ENCODE data around the gene ARHGAP42. TPM values are rescaled to one million over a fixed set of nuclear protein-coding genes. Genes with fewer than 3 reads are reported as not detected.

ARHGAP42 gene
- total RNA-seq, 1 donor from 2014 or later = 33.2 TPM

- H3K27me3 Mint-ChIP-seq (ENCODE audit: low read depth, unreplicated experiment) = no peaks in the 10 kb centered on the region
- Histone ChIP-seq H3K4me1 (ENCODE audit: insufficient read depth, low read length) (no peaks in the 10 kb centered on the region), H3K79me2 (ENCODE audit: insufficient read depth, low read length) (peaks cover 27% of the 10 kb centered on the region), H2AFZ (ENCODE audit: low read depth, low read length) (no peak overlapping the region), H3K9me3 (ENCODE audit: insufficient read depth, low read depth, low read length) (no peaks in the 10 kb centered on the region), H3K36me3 (ENCODE audit: insufficient read depth, low read length) (no peaks in the 10 kb centered on the region), H3K9ac (ENCODE audit: low read length) (no peak overlapping the region), H4K20me1 (ENCODE audit: insufficient read depth, low read length) (peaks cover 13% of the 10 kb centered on the region), H3K4me2 (ENCODE audit: low read length) (no peak overlapping the region), H3K4me3 (ENCODE audit: insufficient read depth, low read depth, low read length) (no peak overlapping the region), H3K27me3 (ENCODE audit: insufficient read depth, low read length) (no peaks in the 10 kb centered on the region), H3K27ac (ENCODE audit: low read depth, low read length) (no peak overlapping the region)
- TF ChIP-seq EZH2 (IDR thresholded peaks at IDR 0.05; ENCODE audit: insufficient read depth, low read length) = no peak
- no peak for TF ChIP-seq CTCF (IDR thresholded peaks at IDR 0.05; ENCODE audit: insufficient read depth, low read depth, low read length)
- H3K27ac Mint-ChIP-seq (ENCODE audit: unreplicated experiment) = no peak overlapping the region
- no peak overlapping the region for H3K4me3 Mint-ChIP-seq (ENCODE audit: unreplicated experiment)
- H3K9me3 Mint-ChIP-seq (ENCODE audit: unreplicated experiment) = peaks cover 2% of the 10 kb centered on the region
- FAIRE-seq (peak; percentile 26), DNase-seq (ENCODE audit: low read depth) (peak; percentile 36)
- peaks cover 8% of the 10 kb centered on the region for H3K4me1 Mint-ChIP-seq (ENCODE audit: low read depth, unreplicated experiment)
- H3K36me3 Mint-ChIP-seq (ENCODE audit: low read depth, unreplicated experiment) = peaks cover 2% of the 10 kb centered on the region
These were observed 102.4 kb downstream of the ARHGAP42 start for GRCh38 chr11:100789500-100789899.

- FAIRE-seq = no peak
- no peak overlapping the region for H2AFZ ChIP-seq (ENCODE audit: low read depth, low read length)
- no peaks in the 10 kb centered on the region for H3K9me3 ChIP-seq (ENCODE audit: insufficient read depth, low read depth, low read length)
- no peak overlapping the region for H3K27ac Mint-ChIP-seq (ENCODE audit: unreplicated experiment)
- no peak overlapping the region for H3K4me3 ChIP-seq (ENCODE audit: insufficient read depth, low read depth, low read length)
- peaks cover 8% of the 10 kb centered on the region for H3K4me1 Mint-ChIP-seq (ENCODE audit: low read depth, unreplicated experiment)
- TF ChIP-seq CTCF (IDR thresholded peaks at IDR 0.05; ENCODE audit: insufficient read depth, low read depth, low read length) = no peak
- no peak for TF ChIP-seq EZH2 (IDR thresholded peaks at IDR 0.05; ENCODE audit: insufficient read depth, low read length)
- peaks cover 2% of the 10 kb centered on the region for H3K36me3 Mint-ChIP-seq (ENCODE audit: low read depth, unreplicated experiment)
- no peak for DNase-seq (ENCODE audit: low read depth)
- H4K20me1 ChIP-seq (ENCODE audit: insufficient read depth, low read length) = peaks cover 11% of the 10 kb centered on the region
- no peak overlapping the region for H3K27ac ChIP-seq (ENCODE audit: low read depth, low read length)
- no peaks in the 10 kb centered on the region for H3K27me3 ChIP-seq (ENCODE audit: insufficient read depth, low read length)
- no peak overlapping the region for H3K9ac ChIP-seq (ENCODE audit: low read length)
- no peaks in the 10 kb centered on the region for H3K27me3 Mint-ChIP-seq (ENCODE audit: low read depth, unreplicated experiment)
- peaks cover 2% of the 10 kb centered on the region for H3K9me3 Mint-ChIP-seq (ENCODE audit: unreplicated experiment)
- H3K4me1 ChIP-seq (ENCODE audit: insufficient read depth, low read length) = no peaks in the 10 kb centered on the region
- no peaks in the 10 kb centered on the region for H3K36me3 ChIP-seq (ENCODE audit: insufficient read depth, low read length)
- H3K79me2 ChIP-seq (ENCODE audit: insufficient read depth, low read length) = peaks cover 23% of the 10 kb centered on the region
- H3K4me3 Mint-ChIP-seq (ENCODE audit: unreplicated experiment) = no peak overlapping the region
- H3K4me2 ChIP-seq (ENCODE audit: low read length) = no peak overlapping the region
These were observed 103.0 kb downstream of the ARHGAP42 start for GRCh38 chr11:100790073-100790472.

GRCh38 chr11:100791103-100791502 is 104.0 kb downstream of the ARHGAP42 start:
- FAIRE-seq (no peak), DNase-seq (ENCODE audit: low read depth) (no peak)
- peaks cover 5% of the 10 kb centered on the region for H4K20me1 ChIP-seq (ENCODE audit: insufficient read depth, low read length)
- no peak overlapping the region for H2AFZ ChIP-seq (ENCODE audit: low read depth, low read length)
- Mint-ChIP-seq H3K36me3 (ENCODE audit: low read depth, unreplicated experiment) (peaks cover 2% of the 10 kb centered on the region), H3K27ac (ENCODE audit: unreplicated experiment) (no peak overlapping the region), H3K9me3 (ENCODE audit: unreplicated experiment) (peaks cover 2% of the 10 kb centered on the region), H3K4me3 (ENCODE audit: unreplicated experiment) (no peak overlapping the region), H3K27me3 (ENCODE audit: low read depth, unreplicated experiment) (no peaks in the 10 kb centered on the region), H3K4me1 (ENCODE audit: low read depth, unreplicated experiment) (peaks cover 8% of the 10 kb centered on the region)
- no peak overlapping the region for H3K4me3 ChIP-seq (ENCODE audit: insufficient read depth, low read depth, low read length)
- peaks cover 23% of the 10 kb centered on the region for H3K79me2 ChIP-seq (ENCODE audit: insufficient read depth, low read length)
- no peak overlapping the region for H3K27ac ChIP-seq (ENCODE audit: low read depth, low read length)
- no peaks in the 10 kb centered on the region for H3K4me1 ChIP-seq (ENCODE audit: insufficient read depth, low read length)
- TF ChIP-seq EZH2 (IDR thresholded peaks at IDR 0.05; ENCODE audit: insufficient read depth, low read length) (no peak), CTCF (IDR thresholded peaks at IDR 0.05; ENCODE audit: insufficient read depth, low read depth, low read length) (no peak)
- H3K27me3 ChIP-seq (ENCODE audit: insufficient read depth, low read length) = no peaks in the 10 kb centered on the region
- H3K4me2 ChIP-seq (ENCODE audit: low read length) = no peak overlapping the region
- H3K36me3 ChIP-seq (ENCODE audit: insufficient read depth, low read length) = no peaks in the 10 kb centered on the region
- no peak overlapping the region for H3K9ac ChIP-seq (ENCODE audit: low read length)
- no peaks in the 10 kb centered on the region for H3K9me3 ChIP-seq (ENCODE audit: insufficient read depth, low read depth, low read length)
